ENCODE results near the gene CNIH2.

CNIH2 gene

DNA sequence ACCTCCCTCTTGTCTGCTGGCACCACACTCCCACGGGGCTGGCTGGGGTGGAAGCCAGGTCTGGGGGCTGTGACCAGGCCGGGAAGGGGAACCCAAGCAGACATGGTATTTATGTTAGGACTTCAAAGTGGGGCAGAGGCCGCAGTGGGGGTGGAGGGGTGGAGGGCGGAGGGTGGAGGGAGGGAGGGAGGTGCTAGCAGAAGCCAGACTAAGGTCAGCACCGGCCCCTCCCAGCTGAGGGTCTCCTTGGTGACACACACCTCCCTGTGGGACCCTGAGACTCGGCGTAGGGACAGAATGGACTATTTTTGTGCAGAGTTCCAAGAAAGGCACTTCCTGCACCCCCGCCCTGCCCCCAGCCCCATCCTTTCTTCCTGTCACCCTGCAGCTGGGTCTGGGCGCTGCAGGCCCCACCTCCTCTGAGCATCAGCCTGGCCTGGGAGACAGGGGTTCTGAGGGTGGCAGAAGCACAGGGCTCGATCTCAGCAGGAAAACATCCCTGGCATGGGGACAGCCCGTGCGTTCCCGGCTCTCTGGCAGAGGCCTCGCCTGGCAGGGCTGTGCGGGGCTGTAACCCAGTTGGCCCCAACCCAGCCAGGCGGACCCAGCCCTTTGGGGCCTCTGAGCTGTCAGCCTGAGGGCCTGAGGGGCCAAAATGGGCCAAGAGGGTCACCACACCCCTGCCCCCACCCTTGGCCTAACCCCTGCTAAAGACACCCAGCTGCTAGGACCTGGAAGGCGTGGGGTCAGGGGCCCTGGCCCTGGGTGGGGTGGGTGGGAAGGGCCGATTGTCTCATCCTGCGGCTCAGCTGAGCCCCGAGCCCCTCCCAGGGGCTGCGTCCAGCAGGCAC lies 48.5 kb downstream of the CNIH2 start:
- Histone ChIP-seq H3K27me3 (ENCODE audit: control insufficient read depth, insufficient read depth, low read length) (no peaks in the 10 kb centered on the region), H3K4me1 (no peaks in the 10 kb centered on the region), H3K9me3 (ENCODE audit: control insufficient read depth, low read length) (no peaks in the 10 kb centered on the region), H3K4me2 (ENCODE audit: low read length) (no peak overlapping the region), H3K27ac (no peak overlapping the region), H3K36me3 (ENCODE audit: control insufficient read depth, insufficient read depth, low read length) (no peaks in the 10 kb centered on the region), H2AFZ (no peak overlapping the region), H3K79me2 (no peaks in the 10 kb centered on the region), H3K9ac (no peak overlapping the region), H3K4me3 (ENCODE audit: low read depth, low read length) (no peak overlapping the region)
- TF ChIP-seq, protein P1, sequence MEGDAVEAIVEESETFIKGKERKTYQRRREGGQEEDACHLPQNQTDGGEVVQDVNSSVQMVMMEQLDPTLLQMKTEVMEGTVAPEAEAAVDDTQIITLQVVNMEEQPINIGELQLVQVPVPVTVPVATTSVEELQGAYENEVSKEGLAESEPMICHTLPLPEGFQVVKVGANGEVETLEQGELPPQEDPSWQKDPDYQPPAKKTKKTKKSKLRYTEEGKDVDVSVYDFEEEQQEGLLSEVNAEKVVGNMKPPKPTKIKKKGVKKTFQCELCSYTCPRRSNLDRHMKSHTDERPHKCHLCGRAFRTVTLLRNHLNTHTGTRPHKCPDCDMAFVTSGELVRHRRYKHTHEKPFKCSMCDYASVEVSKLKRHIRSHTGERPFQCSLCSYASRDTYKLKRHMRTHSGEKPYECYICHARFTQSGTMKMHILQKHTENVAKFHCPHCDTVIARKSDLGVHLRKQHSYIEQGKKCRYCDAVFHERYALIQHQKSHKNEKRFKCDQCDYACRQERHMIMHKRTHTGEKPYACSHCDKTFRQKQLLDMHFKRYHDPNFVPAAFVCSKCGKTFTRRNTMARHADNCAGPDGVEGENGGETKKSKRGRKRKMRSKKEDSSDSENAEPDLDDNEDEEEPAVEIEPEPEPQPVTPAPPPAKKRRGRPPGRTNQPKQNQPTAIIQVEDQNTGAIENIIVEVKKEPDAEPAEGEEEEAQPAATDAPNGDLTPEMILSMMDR (IDR thresholded peaks at IDR 0.05) = no peak

DNA sequence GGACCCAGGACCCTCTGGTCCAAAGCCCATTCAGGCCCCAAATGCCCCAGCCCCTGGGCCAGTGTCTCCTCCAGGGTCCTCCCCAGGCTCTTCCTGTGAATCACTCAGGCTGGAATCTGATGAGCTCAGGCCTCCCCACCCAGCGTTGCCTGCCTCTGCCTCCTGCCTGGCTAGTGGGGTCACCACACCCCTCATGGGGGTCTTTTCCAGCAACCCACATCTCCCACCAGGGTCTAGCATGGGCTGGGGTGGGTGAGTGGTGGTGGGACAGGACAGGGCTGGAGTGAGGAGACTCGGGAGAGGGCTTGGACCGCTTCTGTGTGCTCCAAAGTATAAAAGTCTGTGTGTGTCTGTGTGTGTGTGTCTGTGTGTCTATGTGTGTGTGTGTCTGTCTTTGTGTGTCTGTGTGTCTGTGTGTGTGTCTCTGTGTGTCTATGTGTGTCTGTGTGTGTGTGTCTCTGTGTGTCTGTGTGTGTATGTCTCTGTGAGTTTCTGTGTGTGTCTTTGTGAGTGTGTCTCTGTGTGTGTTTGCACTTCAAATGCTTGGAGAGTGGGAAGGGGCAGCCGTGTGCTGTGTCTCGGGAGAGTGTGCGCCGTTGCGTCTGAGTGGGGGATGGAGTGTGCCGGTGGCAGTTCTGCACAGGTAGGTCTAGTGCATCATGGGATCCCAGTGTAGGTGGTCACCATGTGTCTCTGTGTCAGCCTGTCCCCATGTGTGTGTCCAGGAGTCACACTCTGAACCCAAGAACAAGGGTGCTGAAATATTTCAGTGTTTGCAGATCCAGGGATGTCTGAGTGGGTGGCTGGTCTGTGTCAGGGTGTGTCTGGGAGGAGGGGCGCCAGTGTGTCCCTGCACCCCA lies 49.4 kb downstream of the CNIH2 start:
- peak overlapping the region; percentile 24 for H3K27ac ChIP-seq
- no peaks in the 10 kb centered on the region for H3K36me3 ChIP-seq (ENCODE audit: control insufficient read depth, insufficient read depth, low read length)
- no peaks in the 10 kb centered on the region for H3K79me2 ChIP-seq
- no peak overlapping the region for H3K4me2 ChIP-seq (ENCODE audit: low read length)
- H3K9ac ChIP-seq = no peak overlapping the region
- no peaks in the 10 kb centered on the region for H3K27me3 ChIP-seq (ENCODE audit: control insufficient read depth, insufficient read depth, low read length)
- no peaks in the 10 kb centered on the region for H3K4me1 ChIP-seq
- H2AFZ ChIP-seq = no peak overlapping the region
- H3K4me3 ChIP-seq (ENCODE audit: low read depth, low read length) = no peak overlapping the region
- TF ChIP-seq, protein P1 (IDR thresholded peaks at IDR 0.05) = no peak
- no peaks in the 10 kb centered on the region for H3K9me3 ChIP-seq (ENCODE audit: control insufficient read depth, low read length)

DNA sequence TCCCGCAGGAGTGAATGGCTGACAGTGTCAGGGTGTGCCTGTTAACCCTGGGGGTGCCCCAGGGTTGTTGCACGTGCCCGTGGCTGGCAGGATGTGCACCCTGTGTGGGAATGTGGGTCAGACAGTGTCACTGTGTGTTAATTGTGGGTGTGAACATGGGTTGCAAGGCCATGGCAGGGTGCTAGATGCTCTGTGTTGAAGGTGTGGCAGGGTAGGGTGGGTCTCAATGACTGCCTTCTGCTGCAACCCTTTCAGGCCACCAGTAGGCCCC lies 50.0 kb downstream of the CNIH2 start:
- no peak overlapping the region for H3K4me3 ChIP-seq (ENCODE audit: low read depth, low read length)
- H3K9me3 ChIP-seq (ENCODE audit: control insufficient read depth, low read length) = no peaks in the 10 kb centered on the region
- no peaks in the 10 kb centered on the region for H3K4me1 ChIP-seq
- no peaks in the 10 kb centered on the region for H3K36me3 ChIP-seq (ENCODE audit: control insufficient read depth, insufficient read depth, low read length)
- no peak overlapping the region for H3K27ac ChIP-seq
- H3K9ac ChIP-seq = no peak overlapping the region
- H3K27me3 ChIP-seq (ENCODE audit: control insufficient read depth, insufficient read depth, low read length) = no peaks in the 10 kb centered on the region
- no peaks in the 10 kb centered on the region for H3K79me2 ChIP-seq
- TF ChIP-seq, protein P1 (IDR thresholded peaks at IDR 0.05) = no peak
- no peak overlapping the region for H2AFZ ChIP-seq
- no peak overlapping the region for H3K4me2 ChIP-seq (ENCODE audit: low read length)

DNA sequence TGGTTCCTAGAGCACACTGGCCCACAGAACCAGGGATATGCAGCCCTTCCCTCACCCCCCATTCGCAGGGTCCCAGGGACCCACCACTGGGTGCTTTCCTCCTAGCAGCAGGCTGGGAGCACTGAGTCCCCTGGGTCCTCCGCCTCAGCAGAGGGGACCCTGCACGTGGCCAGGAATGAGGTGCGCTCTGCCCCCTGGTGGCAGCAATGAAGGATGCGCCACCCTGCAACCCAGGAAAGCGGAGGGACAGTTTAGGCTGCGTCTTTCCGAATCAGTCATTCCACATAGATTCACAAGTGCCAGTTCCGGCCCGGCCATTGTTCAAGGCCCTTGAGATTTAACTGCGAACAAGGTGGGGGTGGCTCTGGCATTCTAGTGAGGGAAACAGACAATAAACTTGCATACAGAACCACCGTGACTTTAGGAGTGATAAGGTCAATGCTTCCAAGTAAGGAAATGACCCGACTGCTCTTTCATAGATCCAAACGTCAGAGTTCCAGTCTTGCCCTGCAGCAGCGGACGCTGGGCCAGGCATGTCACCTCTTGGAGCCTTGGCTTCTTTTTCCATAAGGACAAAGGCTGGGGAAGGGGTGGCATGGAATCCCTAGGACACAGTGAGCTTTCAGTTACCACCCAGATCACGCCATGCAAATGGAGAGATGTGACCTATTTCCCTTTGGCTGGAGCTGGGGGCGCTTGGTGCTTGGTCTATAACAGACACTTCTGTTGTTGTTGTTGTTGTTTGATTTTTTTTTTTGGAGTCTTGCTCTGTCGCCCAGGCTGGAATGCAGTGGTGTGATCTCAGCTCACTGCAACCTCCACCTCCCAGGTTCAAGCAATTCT lies 50.5 kb downstream of the CNIH2 start:
- no peak overlapping the region for H3K27ac ChIP-seq
- H2AFZ ChIP-seq = peak overlapping the region; percentile 66
- H3K9ac ChIP-seq = no peak overlapping the region
- TF ChIP-seq, protein P1 (IDR thresholded peaks at IDR 0.05) = peak; percentile 85
- H3K9me3 ChIP-seq (ENCODE audit: control insufficient read depth, low read length) = no peaks in the 10 kb centered on the region
- H3K79me2 ChIP-seq = no peaks in the 10 kb centered on the region
- H3K4me2 ChIP-seq (ENCODE audit: low read length) = peak overlapping the region; percentile 38
- no peaks in the 10 kb centered on the region for H3K27me3 ChIP-seq (ENCODE audit: control insufficient read depth, insufficient read depth, low read length)
- H3K36me3 ChIP-seq (ENCODE audit: control insufficient read depth, insufficient read depth, low read length) = no peaks in the 10 kb centered on the region
- no peak overlapping the region for H3K4me3 ChIP-seq (ENCODE audit: low read depth, low read length)
- no peaks in the 10 kb centered on the region for H3K4me1 ChIP-seq

All from parathyroid adenoma (tissue), 2 donors.